OCI-LY7 (cell line): Measurements from ENCODE around the gene ERMN.

Experiments
- EZH2phosphoT487 ChIP-seq: fragments of 200-600 bp; sonication (generic); IDR thresholded peaks from 2 replicates; pipeline ENCODE4 v1.6.1; 2018; ENCODE audit warnings: low read depth, borderline replicate concordance, mild to moderate bottlenecking, mixed run types, antibody characterized with exemption, low read length, moderate library complexity, mixed read lengths
- TF ChIP-seq, protein P1 (sequence below): fragments of 200-600 bp; sonication (generic); conservative IDR thresholded peaks from 2 replicates; pipeline ENCODE4 v1.5.1; 2014; ENCODE audit warnings: mild to moderate bottlenecking, antibody characterized with exemption, low read length, moderate library complexity, mixed read lengths

DNA sequence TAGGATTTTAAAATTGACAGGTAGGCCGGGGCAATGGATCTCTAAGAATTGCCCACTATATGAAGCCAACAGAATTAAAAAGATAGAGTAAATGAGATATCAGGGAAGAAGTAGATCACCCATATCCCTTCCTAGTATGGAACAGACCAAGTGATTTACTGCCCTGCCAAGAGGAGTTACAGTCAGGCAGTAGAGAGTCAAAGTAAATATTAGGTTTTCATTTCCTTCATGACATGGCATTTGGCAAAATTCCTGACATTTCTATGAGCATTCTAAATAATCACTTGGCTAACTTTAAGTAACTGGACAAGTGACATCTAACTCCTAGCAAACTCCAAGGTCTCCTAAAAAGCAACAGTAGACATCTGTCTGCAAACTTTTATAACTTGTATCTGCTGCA is 34.6 kb downstream of the ERMN start:
- TF ChIP-seq, protein P1, sequence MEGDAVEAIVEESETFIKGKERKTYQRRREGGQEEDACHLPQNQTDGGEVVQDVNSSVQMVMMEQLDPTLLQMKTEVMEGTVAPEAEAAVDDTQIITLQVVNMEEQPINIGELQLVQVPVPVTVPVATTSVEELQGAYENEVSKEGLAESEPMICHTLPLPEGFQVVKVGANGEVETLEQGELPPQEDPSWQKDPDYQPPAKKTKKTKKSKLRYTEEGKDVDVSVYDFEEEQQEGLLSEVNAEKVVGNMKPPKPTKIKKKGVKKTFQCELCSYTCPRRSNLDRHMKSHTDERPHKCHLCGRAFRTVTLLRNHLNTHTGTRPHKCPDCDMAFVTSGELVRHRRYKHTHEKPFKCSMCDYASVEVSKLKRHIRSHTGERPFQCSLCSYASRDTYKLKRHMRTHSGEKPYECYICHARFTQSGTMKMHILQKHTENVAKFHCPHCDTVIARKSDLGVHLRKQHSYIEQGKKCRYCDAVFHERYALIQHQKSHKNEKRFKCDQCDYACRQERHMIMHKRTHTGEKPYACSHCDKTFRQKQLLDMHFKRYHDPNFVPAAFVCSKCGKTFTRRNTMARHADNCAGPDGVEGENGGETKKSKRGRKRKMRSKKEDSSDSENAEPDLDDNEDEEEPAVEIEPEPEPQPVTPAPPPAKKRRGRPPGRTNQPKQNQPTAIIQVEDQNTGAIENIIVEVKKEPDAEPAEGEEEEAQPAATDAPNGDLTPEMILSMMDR = no peak
- no peak for TF ChIP-seq EZH2phosphoT487
